EH (cell line): ENCODE results near the gene EVX2.

Experiments used
- DNase-seq: peaks from one replicate; pipeline ENCODE4 v3.0.0-alpha.2; 2015; ENCODE audit warnings: low read depth

Gene EVX2

DNA sequence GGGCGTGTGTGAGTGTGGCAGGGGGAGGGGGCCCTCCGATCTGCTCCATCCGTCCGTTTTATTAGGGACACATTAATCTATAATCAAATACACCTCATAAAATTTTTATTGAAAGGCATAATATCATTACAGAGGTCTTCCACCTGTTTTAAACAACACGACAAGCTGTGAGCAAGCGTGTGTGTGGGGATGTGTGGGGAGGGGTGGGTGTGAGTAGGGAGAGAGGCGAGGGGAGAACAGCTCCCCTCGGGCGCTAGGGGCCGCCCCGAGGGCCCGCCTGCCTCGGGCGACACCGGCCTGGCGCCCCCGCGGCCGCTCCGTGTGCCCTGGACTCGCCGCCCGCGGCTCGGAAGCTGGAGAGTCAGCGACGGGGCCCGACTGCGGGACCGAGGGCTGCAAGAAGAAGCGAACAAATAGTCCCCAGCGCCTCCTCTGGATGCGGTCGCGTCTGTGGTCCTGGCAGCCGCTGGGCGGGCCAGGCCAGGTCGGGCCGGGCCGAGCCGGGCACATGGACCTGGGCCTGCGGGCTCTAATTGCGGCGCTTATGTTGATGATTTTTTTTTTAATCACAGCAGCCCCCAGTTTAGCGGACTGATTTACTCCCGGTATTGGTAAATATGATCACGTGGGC, 38.4 kb upstream of the EVX2 start:
- DNase-seq, result no peak

DNA sequence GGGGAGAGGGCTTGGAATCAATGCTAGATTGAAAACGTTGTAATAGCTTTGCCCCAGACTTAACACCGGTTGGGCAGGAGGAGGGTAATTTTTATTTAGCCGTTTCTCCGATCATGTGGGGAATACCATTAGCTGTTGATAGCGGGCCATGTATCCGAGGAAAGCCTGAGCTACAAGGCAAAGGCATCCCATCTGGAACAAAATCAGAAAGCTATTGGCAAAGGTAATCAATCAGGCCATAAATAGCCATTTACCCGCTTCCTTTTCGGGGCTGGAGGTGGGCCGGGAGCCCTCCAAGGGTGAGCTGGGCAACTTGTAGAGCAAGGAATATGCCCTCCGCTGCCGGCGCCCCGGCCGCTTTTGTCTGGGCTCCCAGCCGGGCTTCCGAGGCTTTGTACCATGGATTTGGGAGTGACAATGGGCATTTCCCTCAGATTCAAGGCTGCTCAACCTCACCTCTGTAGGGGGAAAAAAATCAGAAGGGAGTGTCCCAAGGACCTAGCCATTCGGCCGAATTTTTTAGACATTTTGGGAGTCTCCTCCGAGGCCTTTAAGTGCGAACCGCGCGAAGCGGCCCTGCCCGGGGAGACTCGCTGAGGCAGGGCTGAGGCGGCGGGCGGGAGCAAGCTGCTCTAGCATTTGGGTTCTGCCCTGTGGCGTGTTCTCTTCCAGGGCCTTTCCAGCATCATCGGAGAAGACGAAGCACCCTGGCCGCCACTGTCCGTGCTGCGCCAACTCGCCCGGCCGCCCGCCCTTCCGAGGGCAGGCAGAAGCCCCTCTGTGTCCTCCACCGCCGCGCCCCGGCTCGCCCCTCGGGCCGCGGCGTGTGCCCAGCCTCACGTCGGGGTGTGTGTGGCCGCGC, 37.7 kb upstream of the EVX2 start:
- no peak for DNase-seq

DNA sequence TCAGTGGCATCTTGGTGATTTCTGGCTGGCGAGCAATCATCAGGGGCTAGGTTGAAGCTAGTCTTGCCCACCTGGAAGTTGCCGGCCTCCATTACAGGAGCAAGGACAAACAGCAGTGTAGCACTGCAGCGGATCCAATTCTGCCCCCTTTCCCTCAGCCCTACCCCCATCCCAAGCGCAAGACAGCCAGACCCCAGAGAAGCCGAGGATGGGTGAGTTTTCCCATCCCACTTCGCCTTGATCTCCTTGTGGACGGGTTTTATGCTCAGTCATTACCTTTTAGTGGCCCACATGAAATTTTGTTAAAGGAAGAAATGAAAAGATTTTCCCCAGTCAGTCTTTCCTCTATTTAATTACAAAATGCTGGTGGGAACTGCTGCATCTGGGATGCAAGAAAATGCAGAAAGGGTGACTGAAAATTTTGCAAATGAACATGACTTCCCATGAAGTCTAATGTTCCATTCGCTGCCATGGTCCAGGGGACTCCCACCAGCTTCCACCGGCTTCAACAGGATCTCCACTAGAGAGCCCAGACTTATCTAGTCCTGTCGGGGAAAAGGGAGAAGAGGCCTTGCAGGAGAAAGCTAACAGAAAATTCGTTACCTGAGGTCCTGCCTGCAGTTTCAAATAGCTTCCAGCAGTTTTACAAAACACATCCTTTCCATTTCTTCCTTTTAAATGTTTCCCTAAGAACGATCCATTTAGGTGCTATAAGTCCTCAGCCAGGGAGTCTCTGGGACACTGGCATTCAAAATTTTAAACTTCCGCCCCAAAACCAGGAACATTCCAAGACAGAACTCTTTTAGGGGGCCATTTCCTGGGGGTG, 36.8 kb upstream of the EVX2 start:
- DNase-seq, result no peak

DNA sequence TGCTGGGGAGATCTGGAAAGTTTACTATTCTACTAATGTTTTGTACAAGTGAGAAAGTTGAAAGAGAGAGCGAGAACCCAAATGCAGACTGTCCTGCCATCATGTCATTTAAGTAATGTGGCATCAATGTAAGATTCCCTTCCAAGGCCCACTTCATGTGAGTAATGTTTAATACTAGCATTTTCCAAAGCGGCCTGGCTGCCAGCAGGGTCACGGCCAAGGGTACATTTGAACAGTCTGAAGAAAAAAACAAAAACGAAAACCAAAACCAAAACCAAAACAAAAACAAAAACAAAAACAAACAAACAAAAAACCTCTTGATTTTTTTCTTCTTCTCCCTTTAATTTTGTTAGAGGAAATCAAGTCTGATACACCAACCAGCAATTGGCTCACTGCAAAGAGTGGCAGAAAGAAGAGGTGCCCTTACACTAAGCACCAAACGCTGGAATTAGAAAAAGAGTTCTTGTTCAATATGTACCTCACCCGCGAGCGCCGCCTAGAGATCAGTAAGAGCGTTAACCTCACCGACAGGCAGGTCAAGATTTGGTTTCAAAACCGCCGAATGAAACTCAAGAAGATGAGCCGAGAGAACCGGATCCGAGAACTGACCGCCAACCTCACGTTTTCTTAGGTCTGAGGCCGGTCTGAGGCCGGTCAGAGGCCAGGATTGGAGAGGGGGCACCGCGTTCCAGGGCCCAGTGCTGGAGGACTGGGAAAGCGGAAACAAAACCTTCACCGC, 35.0 kb upstream of the EVX2 start:
- peak; percentile 10 for DNase-seq

DNA sequence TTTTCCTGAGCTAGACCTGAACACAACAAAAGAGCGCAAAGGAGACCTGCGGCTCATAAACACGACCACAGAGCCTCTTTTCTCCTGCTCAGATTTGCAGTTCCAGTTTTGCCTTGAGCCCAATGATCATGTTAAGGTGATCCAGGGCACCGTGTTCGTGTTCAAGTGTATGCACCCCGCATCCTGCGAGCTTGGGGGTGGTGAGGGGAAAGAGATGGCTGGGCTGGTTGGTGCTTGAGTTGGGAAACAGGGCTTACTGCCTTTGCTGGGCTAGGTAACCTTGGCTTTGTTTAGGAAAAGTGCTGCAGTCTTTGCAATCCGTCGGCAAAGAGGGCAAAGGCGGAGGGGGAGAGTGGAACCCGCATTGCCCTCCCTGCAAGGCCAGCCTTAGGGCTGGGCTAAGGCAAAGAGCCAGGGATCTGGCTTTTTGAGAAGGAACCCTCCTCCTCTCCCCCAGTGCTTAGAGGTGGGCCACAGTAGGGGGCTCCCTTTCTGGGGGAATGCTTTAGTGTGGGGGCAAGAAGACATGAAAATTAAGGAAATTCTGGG, 34.1 kb upstream of the EVX2 start:
- no peak for DNase-seq

DNA sequence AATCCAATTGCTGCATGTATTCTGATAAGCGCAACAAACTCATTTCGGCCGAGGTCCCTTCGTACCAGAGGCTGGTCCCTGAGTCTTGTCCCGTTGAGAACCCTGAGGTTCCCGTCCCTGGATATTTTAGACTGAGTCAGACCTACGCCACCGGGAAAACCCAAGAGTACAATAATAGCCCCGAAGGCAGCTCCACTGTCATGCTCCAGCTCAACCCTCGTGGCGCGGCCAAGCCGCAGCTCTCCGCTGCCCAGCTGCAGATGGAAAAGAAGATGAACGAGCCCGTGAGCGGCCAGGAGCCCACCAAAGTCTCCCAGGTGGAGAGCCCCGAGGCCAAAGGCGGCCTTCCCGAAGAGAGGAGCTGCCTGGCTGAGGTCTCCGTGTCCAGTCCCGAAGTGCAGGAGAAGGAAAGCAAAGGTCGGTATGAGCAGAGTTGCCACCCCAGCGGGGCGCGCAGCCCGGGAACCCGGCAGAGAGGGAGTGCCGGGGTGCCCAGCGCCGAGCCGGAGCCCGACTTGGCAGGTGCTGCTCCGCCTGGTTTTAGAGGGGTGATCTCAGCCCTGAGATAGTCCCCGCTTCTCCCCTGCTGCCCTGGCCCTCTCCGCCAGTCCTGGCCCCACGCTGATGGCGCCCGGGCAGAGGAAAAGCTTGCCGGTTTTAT, 33.5 kb upstream of the EVX2 start:
- DNase-seq, result no peak

DNA sequence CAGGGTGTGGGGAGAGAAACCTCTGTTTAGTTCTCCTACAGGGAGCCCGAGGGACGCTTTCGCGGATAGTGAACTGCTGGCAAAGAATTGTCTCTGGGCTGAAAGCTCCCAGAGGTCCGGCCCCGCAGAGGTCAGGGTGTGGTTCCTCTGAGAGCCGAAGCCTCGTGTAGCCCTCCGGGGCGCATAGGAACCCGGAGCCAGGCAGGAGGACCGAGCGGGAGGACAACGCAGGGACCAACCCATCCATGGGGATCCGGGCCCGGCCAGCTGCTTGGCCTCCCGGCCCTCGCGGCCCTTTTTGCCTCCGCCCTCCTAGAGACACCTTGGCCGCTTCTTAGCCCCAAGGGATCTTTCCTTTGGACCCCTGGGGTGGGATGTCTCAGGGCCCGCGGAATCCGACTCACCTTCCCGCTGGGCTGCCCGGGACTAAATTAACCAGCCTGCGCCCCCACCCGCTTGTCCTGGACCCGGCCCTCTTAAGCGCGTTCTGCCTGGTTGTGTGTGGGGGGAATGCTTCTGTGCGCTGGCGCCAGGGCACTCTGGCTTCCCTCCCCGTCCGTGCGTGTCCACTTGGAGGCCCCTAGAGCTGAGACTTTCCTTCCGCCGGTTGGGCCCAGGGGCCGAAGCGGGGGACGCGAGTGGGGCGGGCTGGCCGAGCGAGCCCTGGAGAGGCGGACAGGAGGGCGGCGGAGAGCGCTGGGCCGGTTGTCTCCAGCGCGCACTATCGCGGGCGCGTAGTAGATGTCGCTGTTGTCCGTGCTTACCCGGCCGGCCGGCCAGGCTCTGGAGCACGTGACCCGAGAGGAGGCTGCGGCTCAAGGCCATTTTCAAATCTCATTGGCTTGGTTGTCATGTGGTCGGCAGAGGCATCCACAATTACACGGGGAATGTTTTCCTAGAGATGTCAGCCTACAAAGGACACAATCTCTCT, 32.4 kb upstream of the EVX2 start, which contains the start of gene HOXD10:
TSS of gene HOXD10 (plus strand) at position 896 of the 931 bp plus-strand sequence. CDS start 56 bp downstream, outside the sequence.
- DNase-seq, result no peak

DNA sequence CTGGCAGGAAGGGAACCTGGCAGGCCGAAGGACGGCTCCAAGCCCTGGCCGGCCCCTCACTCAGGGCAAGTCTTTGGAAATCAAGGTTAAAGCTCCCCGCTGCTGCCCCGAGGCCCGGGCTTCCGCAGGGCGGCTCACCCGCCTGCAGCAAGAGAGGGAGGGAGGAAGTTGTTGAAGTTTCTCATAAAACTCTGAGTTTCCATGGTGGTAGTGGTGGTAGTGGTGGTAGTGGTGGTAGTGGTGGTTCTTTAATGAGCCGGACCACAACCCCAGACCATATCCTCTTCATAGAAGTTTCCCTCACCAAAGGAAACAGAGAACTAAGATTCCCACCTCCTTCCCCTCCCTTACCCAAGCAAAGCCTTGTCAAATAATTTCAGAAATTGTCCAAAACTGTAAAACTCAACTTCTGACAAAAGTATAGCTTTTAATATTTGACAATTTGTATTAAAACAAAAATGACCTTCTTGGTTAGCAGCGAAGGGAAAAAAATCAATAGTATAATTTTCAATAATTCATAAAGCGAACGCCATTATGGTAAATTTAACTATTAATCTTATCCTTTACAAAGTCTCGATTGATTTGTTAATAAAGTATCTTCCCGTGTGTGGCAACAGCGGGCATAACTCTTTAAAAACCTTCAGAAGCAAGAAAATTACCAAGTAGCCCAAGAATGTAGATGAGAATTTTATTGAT, 31.3 kb upstream of the EVX2 start:
- DNase-seq, result no peak

DNA sequence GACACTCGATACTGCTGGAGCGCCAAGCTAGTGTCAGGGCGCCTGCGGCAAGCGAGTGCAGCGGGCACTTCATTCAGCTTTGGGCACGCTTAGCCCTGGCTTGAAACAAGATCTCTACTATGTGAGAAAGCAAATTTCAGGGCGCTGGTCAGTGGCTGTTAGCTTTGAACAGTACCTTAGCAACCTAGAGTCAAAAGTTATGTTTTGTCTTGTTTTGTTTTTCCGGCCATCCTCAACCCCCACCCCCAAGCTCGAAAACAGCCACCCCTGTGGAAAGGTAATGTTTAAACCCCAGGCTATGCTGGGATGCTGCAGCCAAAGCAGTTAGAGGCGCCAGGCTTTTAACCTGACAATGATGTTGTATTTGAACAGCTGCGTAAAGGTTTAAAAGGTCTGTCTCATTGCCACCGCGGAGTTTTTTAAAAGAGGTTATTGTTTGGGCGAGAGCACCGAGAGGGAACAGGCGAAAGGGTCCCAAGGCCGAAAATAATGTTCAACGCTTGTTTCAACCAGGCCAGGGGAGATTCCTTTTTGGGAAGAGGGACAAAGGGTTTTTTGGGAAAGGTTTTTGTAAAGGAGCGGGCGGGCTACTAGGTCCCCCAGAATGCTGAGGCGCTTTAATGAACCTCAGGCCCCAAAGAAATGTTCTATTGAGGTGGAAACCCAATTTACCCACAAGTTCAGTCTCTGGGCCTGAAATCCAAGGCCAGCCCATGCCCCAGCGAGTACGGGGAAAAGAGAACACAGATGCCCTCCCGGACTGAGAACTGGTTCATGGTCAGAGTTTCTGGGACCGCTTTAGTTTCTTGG, 30.6 kb upstream of the EVX2 start:
- no peak for DNase-seq

DNA sequence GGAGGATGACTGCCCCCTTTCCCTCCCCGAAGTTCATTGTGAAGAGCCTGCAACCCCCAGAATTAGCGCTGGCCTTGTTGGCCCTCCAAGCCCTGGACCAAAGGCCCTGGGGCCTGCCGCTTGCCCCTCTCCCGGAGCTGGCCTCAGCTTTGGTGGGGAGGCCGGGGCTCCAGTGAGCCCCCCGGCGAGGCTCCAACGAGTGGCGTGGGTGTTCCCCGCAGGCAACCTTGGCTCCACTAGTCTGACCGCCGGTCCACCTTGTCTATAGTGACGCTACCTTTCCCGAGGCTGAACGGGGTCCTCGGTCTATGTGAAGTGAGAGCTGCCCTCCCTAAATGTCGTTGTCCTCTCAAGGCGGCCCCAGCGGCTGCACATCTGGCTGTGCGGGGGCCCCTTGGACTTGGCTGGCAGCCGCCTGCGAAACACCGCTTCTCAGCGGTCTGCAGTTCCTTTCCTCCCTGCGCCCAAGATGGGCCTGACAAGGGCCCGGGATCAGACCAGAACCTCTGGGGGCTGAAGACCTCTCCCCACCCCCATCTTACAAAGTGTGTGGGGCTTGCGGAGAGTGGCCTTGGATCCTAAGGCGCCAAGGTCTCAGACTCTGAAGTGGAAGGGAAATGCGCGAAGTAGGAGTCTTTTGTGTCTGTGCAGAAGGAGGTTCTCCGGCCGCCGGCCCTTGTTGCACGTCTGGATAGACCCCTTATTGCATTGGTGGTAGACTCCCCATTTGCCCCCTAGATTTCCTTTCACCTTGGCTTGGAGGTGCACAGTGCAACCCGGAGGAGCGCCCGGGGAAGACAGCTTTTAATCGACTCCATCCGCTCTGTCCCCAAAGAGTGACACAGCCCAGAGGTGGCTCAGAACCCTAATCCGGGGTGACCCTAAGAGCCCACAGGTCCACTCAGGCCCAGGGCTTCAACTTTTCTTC, 28.9 kb upstream of the EVX2 start:
- no peak for DNase-seq

DNA sequence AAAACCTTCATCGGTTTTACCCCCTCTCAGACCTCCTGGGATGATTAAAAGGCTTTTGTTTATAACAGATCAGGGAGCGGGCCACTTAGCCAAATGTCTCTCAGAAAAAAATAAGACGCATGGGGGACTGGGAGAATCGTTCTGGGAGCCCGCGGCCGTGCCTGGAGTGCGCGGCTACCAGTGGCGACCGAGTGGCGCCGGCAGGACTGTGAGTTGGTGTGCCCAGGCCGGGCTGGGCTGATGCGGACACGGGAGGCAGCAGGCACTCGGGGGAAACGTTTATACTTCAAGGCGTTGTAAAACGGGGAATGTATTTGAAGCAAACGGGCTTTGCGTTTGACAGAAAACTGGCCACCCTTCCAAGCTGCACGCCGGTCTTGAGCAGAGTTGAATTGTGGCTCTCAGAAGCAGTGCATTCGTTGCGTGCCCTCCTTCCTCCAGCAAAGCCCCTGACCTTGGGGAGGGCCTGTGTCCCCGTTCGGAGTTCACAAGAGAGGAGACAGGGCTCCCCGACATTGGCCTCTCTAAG, 28.1 kb upstream of the EVX2 start:
- DNase-seq, result no peak

DNA sequence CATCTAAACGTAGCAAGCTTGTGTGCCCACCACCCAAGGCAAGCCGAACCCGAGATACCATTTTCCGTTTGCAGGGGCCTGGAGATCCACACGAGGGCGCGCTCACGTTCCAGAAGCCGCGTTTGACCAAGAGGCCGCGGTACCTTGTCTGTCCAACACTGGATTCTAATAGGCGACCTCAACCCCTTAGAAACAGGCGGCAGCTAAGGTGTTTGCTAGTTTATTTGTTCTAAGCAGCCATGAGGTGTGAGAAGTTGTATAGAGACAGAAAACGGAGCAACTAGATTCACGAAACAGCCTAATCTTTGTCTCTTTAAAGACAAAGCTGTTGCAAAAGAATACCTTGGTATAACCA, 27.5 kb upstream of the EVX2 start:
- DNase-seq, result no peak

DNA sequence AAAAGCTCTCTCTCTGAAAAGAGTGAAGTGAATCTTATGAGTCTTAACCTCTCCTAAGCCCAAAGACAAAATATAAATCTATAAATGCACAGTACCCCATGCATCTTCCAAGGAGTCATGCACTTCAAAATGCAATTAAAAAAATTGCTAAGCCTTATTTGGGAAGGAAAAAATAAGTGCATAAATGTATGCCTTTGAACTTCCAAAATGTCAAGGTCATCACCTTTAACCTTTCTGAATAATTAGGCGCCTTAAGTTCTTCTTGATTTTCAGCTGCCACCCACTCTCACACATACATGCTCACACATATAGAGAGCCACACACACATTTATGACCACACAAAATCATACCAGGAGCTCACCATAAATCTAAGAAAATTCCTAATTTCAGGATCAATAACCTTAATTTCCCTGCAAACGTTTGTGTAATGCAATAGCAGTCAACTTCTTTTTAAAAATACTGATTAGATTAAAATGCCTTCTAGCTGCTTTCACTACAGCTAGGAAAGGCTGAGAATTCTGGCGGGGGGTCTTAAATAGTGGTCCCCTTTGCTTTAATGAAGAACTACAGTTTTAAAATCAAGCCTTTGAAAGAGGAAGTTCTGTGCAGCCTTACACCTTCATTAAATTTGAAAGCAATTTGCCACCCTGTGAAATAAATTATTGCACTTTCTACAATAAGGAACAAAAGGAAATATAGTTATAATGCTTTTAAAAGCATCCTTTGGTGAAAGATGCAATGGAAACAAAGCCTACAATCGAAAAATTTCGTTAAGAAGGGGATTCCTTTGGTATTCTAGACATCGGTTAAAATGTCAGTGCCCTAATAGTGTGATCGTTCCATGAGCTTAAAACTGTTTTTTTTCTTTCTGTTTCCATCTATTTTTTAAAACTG, 26.9 kb upstream of the EVX2 start:
- no peak for DNase-seq

DNA sequence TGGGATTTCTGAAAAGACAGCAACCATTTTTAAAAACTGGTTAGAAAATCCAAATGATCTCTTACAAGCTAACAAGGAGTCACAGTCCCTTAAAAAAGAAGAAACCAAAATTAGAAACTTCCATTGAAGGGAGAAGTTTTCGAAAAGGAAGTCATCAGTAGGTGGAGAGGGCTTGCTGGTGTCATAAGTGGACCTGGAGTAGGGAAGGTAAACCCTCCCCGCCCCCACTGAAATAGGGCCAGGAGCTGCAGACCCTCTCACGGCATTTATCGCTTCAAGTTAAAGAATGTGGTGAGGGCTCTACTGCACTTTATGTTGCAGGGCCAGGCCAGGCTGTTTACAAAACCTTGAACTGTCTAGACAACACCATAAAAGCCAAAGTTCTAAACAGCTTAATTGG, 26.2 kb upstream of the EVX2 start:
- DNase-seq, result no peak

DNA sequence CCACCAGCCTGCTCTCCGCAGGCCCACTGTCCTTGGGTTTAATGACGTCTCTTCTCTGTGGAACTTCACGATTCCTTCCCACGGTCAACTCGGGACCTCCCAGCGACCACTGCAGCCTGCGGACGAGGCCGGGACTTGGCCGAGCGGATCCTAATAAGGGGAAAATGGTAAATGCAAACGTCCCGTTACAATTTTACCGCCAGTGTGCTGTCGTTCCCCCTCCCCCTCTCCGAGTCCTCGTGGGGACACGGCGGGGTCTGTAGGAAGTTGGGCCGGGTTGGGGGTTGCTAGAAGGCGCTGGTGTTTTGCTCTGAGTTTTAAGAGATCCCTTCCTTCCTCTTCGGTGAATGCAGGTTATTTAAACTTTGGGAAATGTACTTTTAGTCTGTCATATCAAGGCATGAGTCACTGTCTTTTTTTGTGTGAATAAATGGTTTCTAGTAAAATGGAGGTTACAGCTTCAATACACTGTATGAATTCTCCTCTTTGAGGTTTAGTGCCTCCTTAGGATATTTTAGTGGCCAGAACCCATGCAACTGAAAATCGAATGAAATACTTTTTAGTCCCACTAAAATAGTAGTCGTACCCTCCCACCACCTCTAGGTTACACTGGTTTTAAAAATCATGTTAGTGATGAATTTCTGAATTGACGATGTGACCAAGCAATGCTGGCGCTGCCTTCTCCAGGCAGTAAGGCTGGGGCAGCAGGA, 25.6 kb upstream of the EVX2 start:
- no peak for DNase-seq
